HG03159 (cell line): ENCODE results near the gene FBP2.
"Not testable (repeated sequence)": the region's sequence is repeated elsewhere in the genome, so short reads cannot be mapped to it uniquely, and the experiment has no call there.

Experiments used
- ATAC-seq: cut with Tn5 transposase; IDR thresholded peaks from one replicate; pipeline ENCODE4 v1.9.1; 2021; ENCODE audit warnings: mild to moderate bottlenecking, moderate library complexity; ENCODE audit not compliant: unreplicated experiment

The FBP2 gene

GRCh38 chr9:94564279-94564678 is 29.3 kb downstream of the FBP2 start:
- ATAC-seq: not testable (repeated sequence)

- ATAC-seq: no peak
Measured at GRCh38 chr9:94563548-94563947, 30.1 kb downstream of the FBP2 start.

- ATAC-seq: no peak
Measured at GRCh38 chr9:94560237-94560636, 33.4 kb downstream of the FBP2 start.

GRCh38 chr9:94557376-94557775 is 36.2 kb downstream of the FBP2 start:
- no peak for ATAC-seq

GRCh38 chr9:94554439-94555331 is 38.9 kb downstream of the FBP2 start, which contains the start of gene PCAT7:
PCAT7 (plus strand) TSS chr9:94555083.
- ATAC-seq: no peak

GRCh38 chr9:94554078-94554438 is 39.6 kb downstream of the FBP2 start:
- no peak for ATAC-seq

GRCh38 chr9:94553029-94553938 is 40.3 kb downstream of the FBP2 start:
- no peak for ATAC-seq

GRCh38 chr9:94545940-94546339 is 47.7 kb downstream of the FBP2 start:
- no peak for ATAC-seq

- ATAC-seq: not testable (repeated sequence)
Measured at GRCh38 chr9:94544335-94544734, 49.3 kb downstream of the FBP2 start.

GRCh38 chr9:94538908-94539307 is 54.7 kb downstream of the FBP2 start:
- ATAC-seq: no peak

- ATAC-seq: no peak
Measured at GRCh38 chr9:94534901-94535300, 58.7 kb downstream of the FBP2 start.

- ATAC-seq: no peak
Measured at GRCh38 chr9:94533601-94534000, 60.0 kb downstream of the FBP2 start.

GRCh38 chr9:94533155-94533554 is 60.5 kb downstream of the FBP2 start:
- no peak for ATAC-seq

GRCh38 chr9:94528886-94529285 is 64.7 kb downstream of the FBP2 start:
- ATAC-seq: no peak

GRCh38 chr9:94526951-94527350 is 66.7 kb downstream of the FBP2 start:
- no peak for ATAC-seq

- ATAC-seq: no peak
Measured at GRCh38 chr9:94526271-94526670, 67.4 kb downstream of the FBP2 start.

GRCh38 chr9:94525396-94526035 is 68.1 kb downstream of the FBP2 start:
- no peak for ATAC-seq

GRCh38 chr9:94517254-94517653 is 76.4 kb downstream of the FBP2 start:
- no peak for ATAC-seq

GRCh38 chr9:94514722-94515121 is 78.9 kb downstream of the FBP2 start:
- no peak for ATAC-seq

- no peak for ATAC-seq
Measured at GRCh38 chr9:94511955-94512265, 81.7 kb downstream of the FBP2 start.

- ATAC-seq: no peak
Measured at GRCh38 chr9:94511134-94511954, 82.3 kb downstream of the FBP2 start.
